Left lung (tissue), 10 donors: Measurements from ENCODE around the gene PLCH1. TPM values are rescaled to one million over a fixed set of nuclear protein-coding genes. Genes with fewer than 3 reads are reported as not detected.

Experiments used
- ATAC-seq: fragments of 200-7000 bp; cut with Tn5 transposase; one replicate; pipeline ENCODE4 v1.9.1; 2020; ENCODE audit warnings: moderate library complexity
- DNase-seq, 4 donors: peaks; one replicate each; pipeline ENCODE4 v3.0.0-alpha.2; 2013 to 2020
- H3K27ac ChIP-seq, 2 donors: fragments of 200-600 bp; sonication (generic) in 1 of 2; one replicate each; pipeline versions ENCODE4 v1.5.0 to v1.8.0; 2020 to 2021
- H3K27me3 ChIP-seq, 2 donors: fragments of 200-600 bp; sonication (generic) in 1 of 2; one replicate each; pipeline versions ENCODE4 v1.5.0 to v1.8.0; 2020 to 2021
- H3K36me3 ChIP-seq, 2 donors: fragments of 200-600 bp; sonication (generic) in 1 of 2; one replicate each; pipeline versions ENCODE4 v1.5.0 to v1.8.0; 2020 to 2021
- H3K4me1 ChIP-seq, 2 donors: fragments of 200-600 bp; one replicate each; pipeline ENCODE4 v1.8.0; 2021
- H3K4me3 ChIP-seq, 2 donors: fragments of 200-600 bp; sonication (generic) in 1 of 2; one replicate each; pipeline versions ENCODE4 v1.5.0 to v1.8.0; 2020 to 2021; ENCODE audit warnings: mild to moderate bottlenecking in 1 of 2
- H3K9me3 ChIP-seq, 2 donors: fragments of 200-600 bp; sonication (generic) in 1 of 2; one replicate each; pipeline versions ENCODE4 v1.5.0 to v1.8.0; 2020 to 2021
- CTCF ChIP-seq, 2 donors: fragments of 200-600 bp; sonication (generic) in 1 of 2; IDR thresholded peaks; one replicate each; pipeline versions ENCODE4 v1.5.0 to v1.8.0; 2021; ENCODE audit warnings: antibody characterized with exemption in 2 of 2
- intact Hi-C, 2 donors: fragments of 100-400 bp; cut with DNase I; formaldehyde crosslinking; loops; one replicate each; pipeline versions ENCODE4 v1.11.2 to v1.14.2; 2022
- polyA plus RNA-seq, 6 donors: library from polyadenylated mRNA; unstranded; fragments of 120-200 nt; gene quantifications; one replicate each; pipeline ENCODE4 v1.2.1, GENCODE V29; 2013; ENCODE audit not compliant: insufficient read length in 6 of 6
- total RNA-seq, 2 donors: library from RNA; stranded (reverse); fragmentation: NEBNext Ultra II Directional; extraction: Animal tissue kit (Norgen Biotek cat#: 25700); gene quantifications; one replicate each; pipeline ENCODE4 v1.2.1, GENCODE V29; 2021
- donor health status: DM: no; HTN: yes; CAD: no.
- donor health status: DM: no; HTN: no; CAD: no.

PLCH1 gene
- total and polyA plus RNA-seq, 8 donors, result 8.5 to 33.8 (median 23.7) TPM

DNA sequence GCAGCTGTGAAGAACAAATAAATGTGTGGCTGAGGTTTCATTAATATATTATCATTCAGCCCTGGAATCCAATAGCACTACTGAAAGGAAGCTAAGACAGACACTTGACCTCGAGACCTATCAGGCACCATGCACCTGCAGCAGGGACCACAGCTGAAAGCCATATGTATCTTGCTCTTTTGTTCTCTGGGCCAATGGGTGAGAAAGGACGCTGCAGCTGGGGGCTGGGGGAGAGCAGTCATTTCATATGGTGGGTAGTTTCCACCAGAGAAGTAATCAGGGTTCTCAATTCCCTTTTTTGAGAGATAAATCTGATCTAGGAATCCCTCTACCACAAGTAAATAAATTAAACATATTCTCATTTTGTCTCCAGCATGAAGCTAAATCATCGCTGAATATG, 225.8 kb downstream of the PLCH1 start:
- ATAC-seq (no peak), DNase-seq (no peak)
- Histone ChIP-seq H3K9me3 (no peaks in the 10 kb centered on the region), H3K4me3 (no peak overlapping the region), H3K27me3 (no peaks in the 10 kb centered on the region), H3K4me1 (no peaks in the 10 kb centered on the region), H3K27ac (no peak overlapping the region), H3K36me3 (no peaks in the 10 kb centered on the region)
- TF ChIP-seq CTCF (IDR thresholded peaks at IDR 0.05), result no peak
- intact Hi-C loops, result no loop called here

GRCh38 chr3:155517903-155518302, 227.0 kb downstream of the PLCH1 start:
- no peak for DNase-seq
- Histone ChIP-seq H3K9me3 (no peaks in the 10 kb centered on the region), H3K27me3 (no peaks in the 10 kb centered on the region), H3K36me3 (no peaks in the 10 kb centered on the region), H3K4me1 (no peaks in the 10 kb centered on the region), H3K4me3 (no peak overlapping the region), H3K27ac (no peak overlapping the region)
- ATAC-seq, result no peak
- no peak for TF ChIP-seq CTCF (IDR thresholded peaks at IDR 0.05)
- intact Hi-C loops, result no loop called here

- intact Hi-C loops, result no loop called here
These were observed 228.4 kb downstream of the PLCH1 start for GRCh38 chr3:155516439-155516838.

GRCh38 chr3:155512867-155513261, 232.0 kb downstream of the PLCH1 start:
- H3K9me3 ChIP-seq, result no peaks in the 10 kb centered on the region
- no peak for ATAC-seq
- no peaks in the 10 kb centered on the region for H3K4me1 ChIP-seq
- no peaks in the 10 kb centered on the region for H3K27me3 ChIP-seq
- H3K4me3 ChIP-seq, result no peak overlapping the region
- H3K36me3 ChIP-seq, result no peaks in the 10 kb centered on the region
- no peak for TF ChIP-seq CTCF (IDR thresholded peaks at IDR 0.05)
- intact Hi-C loops, result no loop called here
- no peak overlapping the region for H3K27ac ChIP-seq
- no peak for DNase-seq

More at GRCh38 chr3:155516439-155516838, 228.4 kb downstream of the PLCH1 start:
- ATAC-seq, result no peak
- H3K9me3 ChIP-seq, result no peaks in the 10 kb centered on the region
- no peaks in the 10 kb centered on the region for H3K36me3 ChIP-seq
- H3K4me3 ChIP-seq, result no peak overlapping the region
- H3K27ac ChIP-seq, result no peak overlapping the region
- H3K4me1 ChIP-seq, result no peaks in the 10 kb centered on the region
- no peak for TF ChIP-seq CTCF (IDR thresholded peaks at IDR 0.05)
- DNase-seq, result no peak
- H3K27me3 ChIP-seq, result no peaks in the 10 kb centered on the region

- DNase-seq, result no peak
These were observed 232.6 kb downstream of the PLCH1 start for GRCh38 chr3:155512175-155512866.

More at GRCh38 chr3:155512175-155512866, 232.6 kb downstream of the PLCH1 start:
- no peaks in the 10 kb centered on the region for H3K36me3 ChIP-seq
- intact Hi-C loops, result no loop called here
- no peaks in the 10 kb centered on the region for H3K4me1 ChIP-seq
- ATAC-seq, result no peak
- no peak overlapping the region for H3K27ac ChIP-seq
- no peaks in the 10 kb centered on the region for H3K27me3 ChIP-seq
- H3K9me3 ChIP-seq, result no peaks in the 10 kb centered on the region
- TF ChIP-seq CTCF (IDR thresholded peaks at IDR 0.05), result no peak
- no peak overlapping the region for H3K4me3 ChIP-seq
